Measurements from ENCODE around the gene ACIN1. TPM values are rescaled to one million over a fixed set of nuclear protein-coding genes. Genes with fewer than 3 reads are reported as not detected.

The ACIN1 gene
- total RNA-seq, 1 experiment from 2014 or later, result 333 TPM

DNA sequence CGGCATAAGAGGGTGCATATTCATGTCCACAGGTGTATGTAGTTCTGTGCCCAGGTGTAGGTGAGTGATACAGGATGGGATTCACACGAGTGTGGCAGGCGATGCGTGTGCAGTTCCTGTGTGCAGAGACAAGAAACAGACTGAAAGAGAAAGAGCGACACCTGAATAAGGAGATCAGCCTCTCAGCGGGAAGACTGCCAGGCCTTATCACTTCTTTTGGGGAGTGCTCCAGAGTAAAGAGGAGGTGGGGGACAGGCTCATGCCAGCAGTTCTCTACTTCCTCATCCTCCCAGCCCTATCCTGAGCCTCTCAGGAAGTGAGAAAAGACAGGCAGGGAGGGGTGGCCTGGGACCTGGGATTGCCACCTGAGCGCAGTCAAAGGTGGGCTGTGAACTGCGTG, 50.1 kb downstream of the ACIN1 start:
- Histone ChIP-seq H3K79me1 (ENCODE audit: insufficient read depth, low read depth, low read length, poor library complexity, severe bottlenecking) (no peaks in the 10 kb centered on the region), H3K9me3 (ENCODE audit: control insufficient read depth, low read depth, low read length) (no peaks in the 10 kb centered on the region), H3K4ac (ENCODE audit: low read depth, low read length) (no peak overlapping the region), H2BK12ac (ENCODE audit: insufficient read length, low read depth, low read length) (no peak overlapping the region), H3K14ac (ENCODE audit: insufficient read depth, low read length) (no peak overlapping the region), H4K91ac (ENCODE audit: insufficient read length, low read depth, low read length) (no peak overlapping the region), H4K5ac (ENCODE audit: insufficient read length, low read depth, low read length) (no peak overlapping the region), H3K27ac (ENCODE audit: insufficient read length, low read depth, low read length) (no peak overlapping the region), H2BK20ac (ENCODE audit: low read depth, low read length, poor library complexity, severe bottlenecking) (no peak overlapping the region), H2AFZ (ENCODE audit: low read length) (no peak overlapping the region), H3T11ph (ENCODE audit: low read length) (no peak overlapping the region), H2BK15ac (ENCODE audit: low read depth, low read length) (no peak overlapping the region), H2BK120ac (ENCODE audit: low read depth, low read length, poor library complexity, severe bottlenecking) (no peak overlapping the region), H3K4me1 (ENCODE audit: insufficient read depth, low read length) (no peaks in the 10 kb centered on the region), H3K23me2 (ENCODE audit: insufficient read length, low read depth, low read length, poor library complexity, severe bottlenecking) (no peaks in the 10 kb centered on the region), H3K4me2 (ENCODE audit: insufficient read depth, insufficient read length, low read length) (no peak overlapping the region), H3K23ac (ENCODE audit: insufficient read length, low read depth, low read length) (no peak overlapping the region), H3K56ac (ENCODE audit: insufficient read length, low read depth, low read length) (no peak overlapping the region), H3K9ac (ENCODE audit: extremely low read depth, insufficient read length, low read length) (no peak overlapping the region), H4K20me1 (ENCODE audit: control insufficient read depth, insufficient read depth, insufficient read length) (no peaks in the 10 kb centered on the region), H4K8ac (replicated peaks; ENCODE audit: insufficient read length, low read depth, low read length) (no peak overlapping the region), H2AK5ac (ENCODE audit: insufficient read length, low read length) (no peak overlapping the region), H2BK5ac (ENCODE audit: insufficient read length, low read length) (no peak overlapping the region), H3K18ac (ENCODE audit: insufficient read length, low read depth, low read length) (no peak overlapping the region), H3K27me3 (ENCODE audit: insufficient read depth, low read length) (no peaks in the 10 kb centered on the region), H3K79me2 (ENCODE audit: insufficient read depth, low read length) (no peaks in the 10 kb centered on the region)
- DNase-seq, result no peak
- Mint-ChIP-seq H3K4me3 (peak overlapping the region in 1 of 2 experiments; percentile 19; a peak in 1 of 5 replicates), H3K36me3 (ENCODE audit: insufficient read depth in 1 of 3, low read depth in 3 of 3) (peaks cover 7 to 17% (median 16%) of the 10 kb centered on the region in 3 experiments), H3K9me3 (no peaks in the 10 kb centered on the region), H3K27me3 (ENCODE audit: low read depth) (peaks cover 1% of the 10 kb centered on the region; the same call in 1 of the 2 replicates), H3K4me1 (peaks cover 6 to 15% of the 10 kb centered on the region in 2 experiments), H3K27ac (peak overlapping the region in 2 of 3 experiments; percentile 9 to 36; a peak in 3 of 7 replicates)
- no CpG with 5 or more reads among the region's 8 CpGs for WGBS (ENCODE audit: extremely low coverage, insufficient read length, low lambda C conversion rate)
- TF ChIP-seq, protein P1, sequence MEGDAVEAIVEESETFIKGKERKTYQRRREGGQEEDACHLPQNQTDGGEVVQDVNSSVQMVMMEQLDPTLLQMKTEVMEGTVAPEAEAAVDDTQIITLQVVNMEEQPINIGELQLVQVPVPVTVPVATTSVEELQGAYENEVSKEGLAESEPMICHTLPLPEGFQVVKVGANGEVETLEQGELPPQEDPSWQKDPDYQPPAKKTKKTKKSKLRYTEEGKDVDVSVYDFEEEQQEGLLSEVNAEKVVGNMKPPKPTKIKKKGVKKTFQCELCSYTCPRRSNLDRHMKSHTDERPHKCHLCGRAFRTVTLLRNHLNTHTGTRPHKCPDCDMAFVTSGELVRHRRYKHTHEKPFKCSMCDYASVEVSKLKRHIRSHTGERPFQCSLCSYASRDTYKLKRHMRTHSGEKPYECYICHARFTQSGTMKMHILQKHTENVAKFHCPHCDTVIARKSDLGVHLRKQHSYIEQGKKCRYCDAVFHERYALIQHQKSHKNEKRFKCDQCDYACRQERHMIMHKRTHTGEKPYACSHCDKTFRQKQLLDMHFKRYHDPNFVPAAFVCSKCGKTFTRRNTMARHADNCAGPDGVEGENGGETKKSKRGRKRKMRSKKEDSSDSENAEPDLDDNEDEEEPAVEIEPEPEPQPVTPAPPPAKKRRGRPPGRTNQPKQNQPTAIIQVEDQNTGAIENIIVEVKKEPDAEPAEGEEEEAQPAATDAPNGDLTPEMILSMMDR (conservative IDR thresholded peaks at IDR 0.05), result no peak
